ENCODE data around the gene ANKRD44.

DNA sequence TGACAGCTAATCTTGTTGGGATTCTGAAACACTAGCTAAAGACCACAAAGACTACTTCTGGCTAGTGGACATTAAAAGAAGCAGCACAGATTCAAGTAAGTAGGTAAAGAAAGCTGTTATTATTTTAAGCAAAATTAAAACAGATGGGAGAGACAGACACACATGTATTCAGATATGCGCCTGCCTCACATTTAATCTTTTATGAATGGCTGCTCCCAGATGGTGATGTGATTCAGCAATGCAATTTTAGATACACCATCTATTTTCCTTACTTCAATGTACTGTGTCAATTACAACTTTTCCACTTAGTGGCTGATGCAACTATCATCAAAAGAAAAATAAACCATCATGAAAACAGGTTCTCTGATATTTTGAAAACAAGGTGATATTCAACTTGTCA lies 251.1 kb downstream of the ANKRD44 start:
- TF ChIP-seq EZH2 (IDR thresholded peaks at IDR 0.05; ENCODE audit: insufficient read depth, poor library complexity, severe bottlenecking) (no peak), EZH2phosphoT487 (IDR thresholded peaks at IDR 0.05; ENCODE audit: insufficient read depth, low read depth) (no peak)
